SK-N-SH (cell line): ENCODE results near the gene BTBD9. TPM values are rescaled to one million over a fixed set of nuclear protein-coding genes. Genes with fewer than 3 reads are reported as not detected.

Source experiments
- CTCF ChIA-PET: fragments of 300-600, 350-600 bp; formaldehyde crosslinking; extraction: SDS; loops from one replicate; lab custom pipeline; 2021; lab: Yijun Ruan, JAX
- POLR2A ChIA-PET: fragments of 350-600 bp; sonication (Branson Sonifier 250); formaldehyde crosslinking; extraction: SDS; loops from one replicate; lab custom pipeline; 2020; ENCODE audit warnings: antibody characterized with exemption, inconsistent platforms; lab: Yijun Ruan, JAX
- DNase-seq: peaks from one replicate; pipeline ENCODE4 v3.0.0; 2012
- H2AFZ ChIP-seq: fragments of 200-600 bp; sonication (generic); 2 replicates; pipeline ENCODE4 v1.8.1; 2016; ENCODE audit warnings: antibody characterized with exemption, mild to moderate bottlenecking, low read depth
- H3F3A ChIP-seq: fragments of 200-600 bp; sonication (generic); replicated peaks from 2 replicates; pipeline ENCODE3; 2016; ENCODE audit warnings: antibody characterized with exemption, mild to moderate bottlenecking; ENCODE audit not compliant: insufficient read depth
- H3K27ac ChIP-seq, 2 experiments: fragments of 200-500 bp in 1 of 2; fragments of 200-600 bp in 1 of 2; sonication (Bioruptor generic) in 1 of 2; sonication (generic), shearing (Covaris generic) in 1 of 2; 2 replicates each; pipeline versions ENCODE4 v1.5.1 to v1.6.1; 2014 to 2016; ENCODE audit warnings: low read depth in 2 of 2, inconsistent platforms in 1 of 2, low read length in 1 of 2, mild to moderate bottlenecking in 1 of 2, mixed read lengths in 1 of 2
- H3K27me3 ChIP-seq: fragments of 200-600 bp; sonication (generic), shearing (Covaris generic); 2 replicates; pipeline ENCODE4 v1.6.1; 2016; ENCODE audit warnings: mixed run types; ENCODE audit not compliant: insufficient read depth
- H3K36me3 ChIP-seq, 2 experiments: fragments of 200-500 bp in 1 of 2; fragments of 200-600 bp in 1 of 2; sonication (Bioruptor generic) in 1 of 2; sonication (generic) in 1 of 2; replicated peaks in 1 of 2; 2 replicates each; pipeline versions ENCODE3 to v1.5.1; 2014 to 2016; ENCODE audit warnings: low read length in 1 of 2, mild to moderate bottlenecking in 1 of 2; ENCODE audit not compliant: insufficient read depth in 2 of 2, control insufficient read depth in 1 of 2
- H3K4me1 ChIP-seq, 2 experiments: fragments of 200-500 bp in 1 of 2; fragments of 200-600 bp in 1 of 2; sonication (Bioruptor generic) in 1 of 2; sonication (generic), shearing (Covaris generic) in 1 of 2; 2 replicates each; pipeline versions ENCODE4 v1.5.1 to v1.6.1; 2014 to 2016; ENCODE audit warnings: low read depth in 1 of 2, low read length in 1 of 2, mixed run types in 1 of 2; ENCODE audit not compliant: insufficient read depth in 2 of 2, control insufficient read depth in 1 of 2
- H3K4me2 ChIP-seq: fragments of 200-600 bp; sonication (generic), shearing (Covaris generic); 2 replicates; pipeline ENCODE4 v1.6.1; 2017; ENCODE audit warnings: mixed run types
- H3K4me3 ChIP-seq, 2 experiments: fragments of 200-500 bp in 1 of 2; fragments of 200-600 bp in 1 of 2; sonication (Bioruptor generic) in 1 of 2; sonication (generic), shearing (Covaris generic) in 1 of 2; 2 replicates each; pipeline versions ENCODE4 v1.5.1 to v1.8.1; 2014 to 2016; ENCODE audit warnings: low read depth in 2 of 2, inconsistent platforms in 1 of 2, low read length in 1 of 2, mild to moderate bottlenecking in 1 of 2, mixed read lengths in 1 of 2, moderate library complexity in 1 of 2
- H3K79me2 ChIP-seq: fragments of 200-600 bp; sonication (generic); 2 replicates; pipeline ENCODE4 v1.8.1; 2017; ENCODE audit warnings: mild to moderate bottlenecking; ENCODE audit not compliant: insufficient read depth
- H3K9ac ChIP-seq: fragments of 200-600 bp; sonication (generic); 2 replicates; pipeline ENCODE4 v1.6.1; 2017; ENCODE audit warnings: mixed run types
- H3K9me2 ChIP-seq: fragments of 200-600 bp; sonication (generic); 2 replicates; pipeline ENCODE4 v1.6.1; 2017; ENCODE audit warnings: mixed run types
- H3K9me3 ChIP-seq: fragments of 200-600 bp; sonication (generic); 2 replicates; pipeline ENCODE4 v1.6.1; 2017; ENCODE audit warnings: mixed run types, mild to moderate bottlenecking, moderate library complexity
- H4K20me1 ChIP-seq: fragments of 200-600 bp; sonication (generic); 2 replicates; pipeline ENCODE4 v1.6.1; 2017; ENCODE audit warnings: mild to moderate bottlenecking, mixed run types; ENCODE audit not compliant: insufficient read depth
- ELF1 ChIP-seq: IDR thresholded peaks from 2 replicates; pipeline ENCODE4 v1.4.0; 2012
- EZH2phosphoT487 ChIP-seq: fragments of 200-600 bp; sonication (generic); IDR thresholded peaks from 2 replicates; pipeline ENCODE4 v1.6.1; 2017; ENCODE audit warnings: low read depth, mixed run types, mild to moderate bottlenecking, antibody characterized with exemption, moderate library complexity, borderline replicate concordance
- FOXM1 ChIP-seq: IDR thresholded peaks from 2 replicates; pipeline ENCODE4 v1.4.0; 2012; ENCODE audit warnings: low read depth, mild to moderate bottlenecking
- GABPA ChIP-seq: IDR thresholded peaks from 2 replicates; pipeline ENCODE4 v1.4.0; 2012; ENCODE audit warnings: low read depth, mild to moderate bottlenecking
- GATA2 ChIP-seq: sonication (generic); formaldehyde crosslinking; IDR thresholded peaks from 2 replicates; pipeline ENCODE4 v1.5.0; 2020; ENCODE audit warnings: mild to moderate bottlenecking, missing genetic modification reagents
- MAX ChIP-seq: IDR thresholded peaks from 2 replicates; pipeline ENCODE4 v1.4.0; 2012; ENCODE audit warnings: low read depth
- MEF2A ChIP-seq: IDR thresholded peaks from 2 replicates; pipeline ENCODE4 v1.4.0; 2012; ENCODE audit warnings: low read depth, borderline replicate concordance
- NRF1 ChIP-seq: IDR thresholded peaks from 2 replicates; pipeline ENCODE4 v1.6.1; 2012; ENCODE audit warnings: low read depth, mild to moderate bottlenecking, low read length
- RFX5 ChIP-seq: IDR thresholded peaks from 2 replicates; pipeline ENCODE4 v1.6.1; 2012; ENCODE audit warnings: mild to moderate bottlenecking, improper control_type of control experiment, low read length
- RXRA ChIP-seq: IDR thresholded peaks from 2 replicates; pipeline ENCODE4 v1.4.0; 2012; ENCODE audit warnings: low read depth, mild to moderate bottlenecking, borderline replicate concordance
- SMC3 ChIP-seq: IDR thresholded peaks from 2 replicates; pipeline ENCODE4 v1.6.1; 2012; ENCODE audit warnings: low read depth, low read length, improper control_type of control experiment
- TAF1 ChIP-seq: IDR thresholded peaks from 2 replicates; pipeline ENCODE4 v1.6.1; 2012; ENCODE audit warnings: low read depth, mild to moderate bottlenecking, low read length, moderate library complexity, borderline replicate concordance
- TCF12 ChIP-seq: IDR thresholded peaks from 2 replicates; pipeline ENCODE4 v1.4.0; 2012
- TEAD4 ChIP-seq: IDR thresholded peaks from 2 replicates; pipeline ENCODE4 v1.4.0; 2012; ENCODE audit warnings: mild to moderate bottlenecking, borderline replicate concordance; ENCODE audit not compliant: insufficient read depth
- USF1 ChIP-seq: IDR thresholded peaks from 2 replicates; pipeline ENCODE4 v1.4.0; 2012; ENCODE audit warnings: low read depth, borderline replicate concordance
- ZBTB33 ChIP-seq: IDR thresholded peaks from 2 replicates; pipeline ENCODE4 v1.4.0; 2012; ENCODE audit warnings: low read depth, borderline replicate concordance
- WGBS: methylation state at CpG from one replicate; pipeline ENCODE4 v1.1.6; 2017; ENCODE audit warnings: low lambda C conversion rate; 5-methylcytosine and 5-hydroxymethylcytosine counted together
- polyA plus RNA-seq, 3 experiments: library from polyadenylated mRNA; depleted of rRNA; stranded (reverse); fragments of >200 nt; gene quantifications; 2 replicates each; pipeline ENCODE4 v1.2.3, GENCODE V29; 2012

The BTBD9 gene
- polyA plus RNA-seq, 1 of the 3 experiments (the other 2 are of a cell fraction), result 2.2 TPM

GRCh38 chr6:38319256-38320212, 320.2 kb downstream of the BTBD9 start (continued):
- TF ChIP-seq USF1 (no peak), TAF1 (no peak), FOXM1 (no peak), NRF1 (no peak), TEAD4 (no peak), RXRA (no peak), ZBTB33 (no peak)

- WGBS, result 83% methylated on average over 1 of the region's 1 CpG
- H3K9me3 ChIP-seq, result no peaks in the 10 kb centered on the region
- TF ChIP-seq NRF1, result no peak
- TF ChIP-seq GABPA, result no peak
- no peak for TF ChIP-seq RFX5
- TF ChIP-seq GATA2, result no peak
- TF ChIP-seq, all 33 proteins: peak for 0
- no peaks in the 10 kb centered on the region for H3K36me3 ChIP-seq
- H3F3A ChIP-seq, result no peaks in the 10 kb centered on the region
- no peaks in the 10 kb centered on the region for H3K4me1 ChIP-seq
- H3K9ac ChIP-seq, result no peak overlapping the region
- ChIA-PET CTCF (no interaction called here), POLR2A (no interaction called here)
- no peaks in the 10 kb centered on the region for H4K20me1 ChIP-seq
- no peaks in the 10 kb centered on the region for H3K79me2 ChIP-seq
- DNase-seq, result no peak
- H3K4me3 ChIP-seq, result no peak overlapping the region
- no peak overlapping the region for H3K27ac ChIP-seq
- no peak overlapping the region for H2AFZ ChIP-seq
- no peaks in the 10 kb centered on the region for H3K9me2 ChIP-seq
- H3K27me3 ChIP-seq, result no peaks in the 10 kb centered on the region
- H3K4me2 ChIP-seq, result no peak overlapping the region
These were observed 323.4 kb downstream of the BTBD9 start for GRCh38 chr6:38316099-38316868.

GRCh38 chr6:38311201-38311600, 328.5 kb downstream of the BTBD9 start:
- Histone ChIP-seq H3K4me2 (no peak overlapping the region), H4K20me1 (no peaks in the 10 kb centered on the region), H3K4me1 (peaks cover 9 to 13% of the 10 kb centered on the region in 2 experiments; a peak in 3 of 4 replicates), H3K4me3 (no peak overlapping the region), H3K27ac (no peak overlapping the region), H3K36me3 (no peaks in the 10 kb centered on the region), H3F3A (no peaks in the 10 kb centered on the region), H3K27me3 (no peaks in the 10 kb centered on the region), H2AFZ (no peak overlapping the region), H3K9me3 (no peaks in the 10 kb centered on the region), H3K9me2 (no peaks in the 10 kb centered on the region), H3K9ac (no peak overlapping the region), H3K79me2 (no peaks in the 10 kb centered on the region)
- POLR2A ChIA-PET, result no interaction called here
- 83% methylated on average over 3 of the region's 3 CpGs for WGBS
- no peak for DNase-seq
- CTCF ChIA-PET, result no interaction called here
- no peak for TF ChIP-seq MEF2A
- TF ChIP-seq TCF12, result no peak
- TF ChIP-seq ELF1, result no peak
- TF ChIP-seq RFX5, result no peak
- TF ChIP-seq FOXM1, result no peak
- no peak for TF ChIP-seq USF1
- no peak for TF ChIP-seq EZH2phosphoT487
- TF ChIP-seq SMC3, result no peak
- no peak for TF ChIP-seq GABPA
- no peak for TF ChIP-seq MAX
